Stimulated activated CD8-positive, alpha-beta memory T cell treated with anti-CD3 and anti-CD28 coated beads, Interleukin-12 subunit alpha, Interleukin-12 subunit beta, amount 100 ng/mL, for 1 hour (primary cell): ENCODE data around the gene ZDHHC13.

Experiments
- DNase-seq: peaks from one replicate; pipeline ENCODE4 v3.0.0-alpha.2; 2020; ENCODE audit warnings: low read depth

Gene ZDHHC13

GRCh38 chr11:19116971-19117759, at the start of gene ZDHHC13:
ZDHHC13 (plus strand) TSS chr11:19117168; CDS start chr11:19117250, 82 bp downstream.
- DNase-seq, result peak; percentile 89

GRCh38 chr11:19071255-19071654, 45.7 kb upstream of the ZDHHC13 start:
- DNase-seq, result peak; percentile 21

GRCh38 chr11:19072464-19072863, 44.5 kb upstream of the ZDHHC13 start:
- DNase-seq, result no peak

- DNase-seq, result no peak
Observed at GRCh38 chr11:19073454-19074415, 43.2 kb upstream of the ZDHHC13 start.

GRCh38 chr11:19075636-19076035, 41.3 kb upstream of the ZDHHC13 start:
- DNase-seq, result no peak

- peak; percentile 37 for DNase-seq
Observed at GRCh38 chr11:19076744-19077589, 40.0 kb upstream of the ZDHHC13 start.

- DNase-seq, result no peak
Observed at GRCh38 chr11:19077965-19078364, 39.0 kb upstream of the ZDHHC13 start.

GRCh38 chr11:19079643-19080440, 37.1 kb upstream of the ZDHHC13 start:
- DNase-seq, result no peak

- no peak for DNase-seq
Observed at GRCh38 chr11:19080579-19080993, 36.4 kb upstream of the ZDHHC13 start.

- DNase-seq, result no peak
Observed at GRCh38 chr11:19083166-19083565, 33.8 kb upstream of the ZDHHC13 start.

GRCh38 chr11:19084661-19085315, 32.2 kb upstream of the ZDHHC13 start:
- DNase-seq, result no peak

GRCh38 chr11:19087658-19088057, 29.3 kb upstream of the ZDHHC13 start:
- no peak for DNase-seq

- DNase-seq, result no peak
Observed at GRCh38 chr11:19088791-19089190, 28.2 kb upstream of the ZDHHC13 start.

- DNase-seq, result no peak
Observed at GRCh38 chr11:19089421-19089820, 27.5 kb upstream of the ZDHHC13 start.

GRCh38 chr11:19091366-19091765, 25.6 kb upstream of the ZDHHC13 start:
- no peak for DNase-seq

- DNase-seq, result no peak
Observed at GRCh38 chr11:19092342-19092741, 24.6 kb upstream of the ZDHHC13 start.

- DNase-seq, result no peak
Observed at GRCh38 chr11:19092850-19093249, 24.1 kb upstream of the ZDHHC13 start.

- no peak for DNase-seq
Observed at GRCh38 chr11:19093976-19094375, 23.0 kb upstream of the ZDHHC13 start.

- DNase-seq, result no peak
Observed at GRCh38 chr11:19094859-19095258, 22.1 kb upstream of the ZDHHC13 start.

GRCh38 chr11:19099093-19099492, 17.9 kb upstream of the ZDHHC13 start:
- DNase-seq, result no peak

GRCh38 chr11:19100885-19101284, 16.1 kb upstream of the ZDHHC13 start:
- no peak for DNase-seq
